Measurements from ENCODE around the gene BLOC1S3.

Gene BLOC1S3

DNA sequence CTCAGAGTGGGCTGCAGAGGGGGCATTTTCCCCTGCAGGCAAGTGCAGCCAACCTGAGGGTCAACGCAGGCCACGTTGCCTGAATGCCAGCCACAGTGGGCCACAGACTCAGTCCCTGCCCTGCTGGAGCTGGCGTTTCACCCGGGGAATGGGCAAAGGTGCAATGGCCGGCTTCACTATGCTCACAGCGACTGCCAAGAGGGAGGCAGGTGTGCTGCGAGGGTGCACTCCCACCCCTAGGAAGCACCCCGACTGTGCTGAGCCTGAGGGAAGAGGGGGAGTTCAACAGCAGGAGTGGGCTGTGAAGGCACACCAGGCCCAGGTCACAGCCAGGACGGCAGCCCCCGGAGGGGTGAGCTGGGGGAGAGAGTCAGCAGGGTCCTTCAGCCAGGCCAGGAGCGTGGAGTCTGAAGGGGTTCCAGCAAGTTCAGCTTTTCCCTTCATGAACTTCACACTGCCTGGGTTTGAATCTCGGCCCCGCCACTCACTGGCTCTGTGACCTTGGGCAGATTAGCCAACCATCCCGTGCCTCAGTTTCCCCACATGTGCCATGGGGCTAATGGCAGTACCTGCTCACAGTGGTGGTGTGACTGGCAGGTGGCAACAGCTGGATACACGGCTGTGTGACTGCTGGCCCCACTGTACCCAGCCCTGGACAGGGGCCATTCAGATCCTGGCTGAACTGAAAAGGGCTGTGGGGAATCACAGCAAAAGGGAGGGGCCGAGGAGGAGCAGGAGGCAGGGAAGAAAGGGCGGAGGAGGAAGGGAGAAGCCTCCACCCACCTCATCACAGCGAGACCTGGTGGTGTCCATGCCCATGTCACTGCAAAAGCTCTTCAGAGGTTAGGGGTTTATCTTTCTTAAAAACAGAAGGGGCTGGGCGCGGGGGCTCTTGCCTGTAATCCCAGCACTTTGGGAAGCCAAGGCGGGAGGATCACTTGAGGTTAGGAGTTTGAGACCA, 8.2 kb upstream of the BLOC1S3 start:
- Histone ChIP-seq H3K79me2 (ENCODE audit: insufficient read depth, low read length) (no peaks in the 10 kb centered on the region), H3K27ac (ENCODE audit: low read depth, low read length, poor library complexity, severe bottlenecking) (no peak overlapping the region), H3F3A (ENCODE audit: insufficient read depth, low read length) (no peaks in the 10 kb centered on the region), H3K27me3 (ENCODE audit: insufficient read depth, low read length) (no peaks in the 10 kb centered on the region), H3K9me2 (ENCODE audit: low read depth, low read length) (no peaks in the 10 kb centered on the region), H3K4me3 (ENCODE audit: low read depth, low read length, poor library complexity, severe bottlenecking) (no peak overlapping the region), H3K4me2 (ENCODE audit: low read length) (no peak overlapping the region), H3K9ac (ENCODE audit: low read length) (no peak overlapping the region), H3K36me3 (ENCODE audit: insufficient read depth, low read length) (no peaks in the 10 kb centered on the region), H4K20me1 (ENCODE audit: insufficient read depth, low read length) (no peaks in the 10 kb centered on the region), H3K9me3 (ENCODE audit: low read length) (no peaks in the 10 kb centered on the region), H2AFZ (ENCODE audit: low read length) (no peak overlapping the region), H3K4me1 (ENCODE audit: insufficient read depth, low read length, severe bottlenecking) (no peaks in the 10 kb centered on the region)
- TF ChIP-seq, protein P1, sequence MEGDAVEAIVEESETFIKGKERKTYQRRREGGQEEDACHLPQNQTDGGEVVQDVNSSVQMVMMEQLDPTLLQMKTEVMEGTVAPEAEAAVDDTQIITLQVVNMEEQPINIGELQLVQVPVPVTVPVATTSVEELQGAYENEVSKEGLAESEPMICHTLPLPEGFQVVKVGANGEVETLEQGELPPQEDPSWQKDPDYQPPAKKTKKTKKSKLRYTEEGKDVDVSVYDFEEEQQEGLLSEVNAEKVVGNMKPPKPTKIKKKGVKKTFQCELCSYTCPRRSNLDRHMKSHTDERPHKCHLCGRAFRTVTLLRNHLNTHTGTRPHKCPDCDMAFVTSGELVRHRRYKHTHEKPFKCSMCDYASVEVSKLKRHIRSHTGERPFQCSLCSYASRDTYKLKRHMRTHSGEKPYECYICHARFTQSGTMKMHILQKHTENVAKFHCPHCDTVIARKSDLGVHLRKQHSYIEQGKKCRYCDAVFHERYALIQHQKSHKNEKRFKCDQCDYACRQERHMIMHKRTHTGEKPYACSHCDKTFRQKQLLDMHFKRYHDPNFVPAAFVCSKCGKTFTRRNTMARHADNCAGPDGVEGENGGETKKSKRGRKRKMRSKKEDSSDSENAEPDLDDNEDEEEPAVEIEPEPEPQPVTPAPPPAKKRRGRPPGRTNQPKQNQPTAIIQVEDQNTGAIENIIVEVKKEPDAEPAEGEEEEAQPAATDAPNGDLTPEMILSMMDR (IDR thresholded peaks at IDR 0.05; ENCODE audit: low read length) = no peak
- no peak for TF ChIP-seq EZH2 (IDR thresholded peaks at IDR 0.05; ENCODE audit: borderline replicate concordance, low read length)

DNA sequence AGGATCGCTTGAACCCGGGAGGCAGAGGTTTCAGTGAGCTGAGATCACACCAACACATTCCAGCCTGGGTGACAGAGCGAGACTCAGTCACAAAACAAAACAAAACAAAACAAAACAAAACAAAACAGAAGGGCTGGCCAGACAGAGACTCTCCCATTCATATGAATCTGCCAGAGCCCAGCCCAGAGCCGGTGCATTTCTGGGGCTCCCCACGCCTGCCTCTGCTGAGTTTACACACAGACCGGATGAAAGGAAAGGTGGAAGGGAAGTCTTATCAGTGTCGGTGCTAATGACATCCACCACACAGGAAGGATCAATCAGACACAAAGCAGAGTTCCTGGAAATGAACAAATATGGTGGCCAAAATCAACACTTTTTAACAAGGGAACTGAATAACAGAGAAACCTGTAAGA, 7.4 kb upstream of the BLOC1S3 start:
- Histone ChIP-seq H3K27ac (ENCODE audit: low read depth, low read length, poor library complexity, severe bottlenecking) (no peak overlapping the region), H3F3A (ENCODE audit: insufficient read depth, low read length) (no peaks in the 10 kb centered on the region), H3K79me2 (ENCODE audit: insufficient read depth, low read length) (no peaks in the 10 kb centered on the region), H4K20me1 (ENCODE audit: insufficient read depth, low read length) (no peaks in the 10 kb centered on the region), H3K9me3 (ENCODE audit: low read length) (no peaks in the 10 kb centered on the region), H3K9me2 (ENCODE audit: low read depth, low read length) (no peaks in the 10 kb centered on the region), H3K4me2 (ENCODE audit: low read length) (no peak overlapping the region), H3K4me1 (ENCODE audit: insufficient read depth, low read length, severe bottlenecking) (no peaks in the 10 kb centered on the region), H3K27me3 (ENCODE audit: insufficient read depth, low read length) (no peaks in the 10 kb centered on the region), H3K9ac (ENCODE audit: low read length) (no peak overlapping the region), H3K4me3 (ENCODE audit: low read depth, low read length, poor library complexity, severe bottlenecking) (no peak overlapping the region), H3K36me3 (ENCODE audit: insufficient read depth, low read length) (no peaks in the 10 kb centered on the region), H2AFZ (ENCODE audit: low read length) (no peak overlapping the region)
- TF ChIP-seq, protein P1 (IDR thresholded peaks at IDR 0.05; ENCODE audit: low read length) = no peak
- TF ChIP-seq EZH2 (IDR thresholded peaks at IDR 0.05; ENCODE audit: borderline replicate concordance, low read length) = no peak

DNA sequence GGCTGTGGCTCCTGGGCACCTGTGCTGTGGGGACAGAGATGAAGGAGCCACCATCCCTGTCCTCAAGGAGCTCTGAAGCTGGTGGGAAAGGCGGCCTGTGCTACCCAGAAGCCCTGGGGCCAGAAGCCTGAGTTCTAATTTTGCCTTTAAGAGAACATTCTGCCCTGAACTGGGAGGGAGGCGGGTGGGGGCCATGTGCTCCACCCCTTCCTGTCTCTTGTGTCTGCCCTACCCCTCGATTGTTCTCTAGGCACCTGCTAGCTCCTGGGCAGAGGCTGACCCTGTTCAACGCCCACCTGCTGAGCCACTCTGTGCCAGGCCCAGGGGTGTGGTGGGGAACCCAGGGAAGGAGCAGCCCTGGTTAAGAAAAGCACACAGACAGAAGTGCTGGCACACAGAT, 6.4 kb upstream of the BLOC1S3 start:
- H3K4me1 ChIP-seq (ENCODE audit: insufficient read depth, low read length, severe bottlenecking) = peaks cover 4% of the 10 kb centered on the region
- H3K27me3 ChIP-seq (ENCODE audit: insufficient read depth, low read length) = no peaks in the 10 kb centered on the region
- no peaks in the 10 kb centered on the region for H3K9me3 ChIP-seq (ENCODE audit: low read length)
- H4K20me1 ChIP-seq (ENCODE audit: insufficient read depth, low read length) = no peaks in the 10 kb centered on the region
- no peak for TF ChIP-seq EZH2 (IDR thresholded peaks at IDR 0.05; ENCODE audit: borderline replicate concordance, low read length)
- TF ChIP-seq, protein P1 (IDR thresholded peaks at IDR 0.05; ENCODE audit: low read length) = no peak
- H3K4me3 ChIP-seq (ENCODE audit: low read depth, low read length, poor library complexity, severe bottlenecking) = no peak overlapping the region
- no peaks in the 10 kb centered on the region for H3K36me3 ChIP-seq (ENCODE audit: insufficient read depth, low read length)
- H3K9me2 ChIP-seq (ENCODE audit: low read depth, low read length) = no peaks in the 10 kb centered on the region
- no peak overlapping the region for H3K9ac ChIP-seq (ENCODE audit: low read length)
- H2AFZ ChIP-seq (ENCODE audit: low read length) = no peak overlapping the region
- H3F3A ChIP-seq (ENCODE audit: insufficient read depth, low read length) = no peaks in the 10 kb centered on the region
- H3K4me2 ChIP-seq (ENCODE audit: low read length) = no peak overlapping the region
- H3K27ac ChIP-seq (ENCODE audit: low read depth, low read length, poor library complexity, severe bottlenecking) = no peak overlapping the region
- no peaks in the 10 kb centered on the region for H3K79me2 ChIP-seq (ENCODE audit: insufficient read depth, low read length)

Data from OCI-LY1 (cell line).